Lower lobe of right lung (tissue), 2 donors: Measurements from ENCODE around the gene UNC80. TPM values are rescaled to one million over a fixed set of nuclear protein-coding genes. Genes with fewer than 3 reads are reported as not detected.

Experiments
- ATAC-seq, 2 donors: fragments of 200-7000 bp; cut with Tn5 transposase; one replicate each; pipeline ENCODE4 v1.9.1; 2020 to 2022; ENCODE audit warnings: mild to moderate bottlenecking in 2 of 2, moderate library complexity in 2 of 2
- DNase-seq: peaks from one replicate; pipeline ENCODE4 v3.0.0-alpha.2; 2020
- H3K27ac ChIP-seq: fragments of 200-600 bp; one replicate; pipeline ENCODE4 v1.8.0; 2022
- H3K27me3 ChIP-seq: fragments of 200-600 bp; one replicate; pipeline ENCODE4 v1.8.0; 2022; ENCODE audit warnings: low read depth
- H3K36me3 ChIP-seq: fragments of 200-600 bp; one replicate; pipeline ENCODE4 v1.8.0; 2022; ENCODE audit warnings: mild to moderate bottlenecking
- H3K4me1 ChIP-seq: fragments of 200-600 bp; one replicate; pipeline ENCODE4 v1.8.0; 2022
- H3K4me3 ChIP-seq: fragments of 200-600 bp; one replicate; pipeline ENCODE4 v1.8.0; 2022; ENCODE audit warnings: mild to moderate bottlenecking
- H3K9me3 ChIP-seq: fragments of 200-600 bp; one replicate; pipeline ENCODE4 v1.8.0; 2022
- intact Hi-C: fragments of 100-400 bp; cut with DNase I; formaldehyde crosslinking; loops from one replicate; pipeline ENCODE4 v1.11.0; 2022
- total RNA-seq: library from RNA; stranded (reverse); fragmentation: NEBNext Ultra II Directional; extraction: Animal tissue kit (Norgen Biotek cat#: 25700); gene quantifications from one replicate; pipeline ENCODE4 v1.2.1, GENCODE V29; 2021
- TF ChIP-seq, protein P1 (sequence below): fragments of 200-600 bp; IDR thresholded peaks from one replicate; pipeline ENCODE4 v1.8.0; 2022; ENCODE audit warnings: antibody characterized with exemption, mild to moderate bottlenecking
- donor health status: DM: no; HTN: yes; CAD: no; lungs with severe emphysema.

Gene UNC80
- total RNA-seq, 1 donor from 2014 or later: not detected

- H3K4me1 ChIP-seq: no peaks in the 10 kb centered on the region
- H3K36me3 ChIP-seq: no peaks in the 10 kb centered on the region
- no peak for ATAC-seq
- no peaks in the 10 kb centered on the region for H3K9me3 ChIP-seq
- no peak overlapping the region for H3K4me3 ChIP-seq
- intact Hi-C loops: no loop called here
- no peak overlapping the region for H3K27ac ChIP-seq
- DNase-seq: no peak
- no peaks in the 10 kb centered on the region for H3K27me3 ChIP-seq
- TF ChIP-seq, protein P1, sequence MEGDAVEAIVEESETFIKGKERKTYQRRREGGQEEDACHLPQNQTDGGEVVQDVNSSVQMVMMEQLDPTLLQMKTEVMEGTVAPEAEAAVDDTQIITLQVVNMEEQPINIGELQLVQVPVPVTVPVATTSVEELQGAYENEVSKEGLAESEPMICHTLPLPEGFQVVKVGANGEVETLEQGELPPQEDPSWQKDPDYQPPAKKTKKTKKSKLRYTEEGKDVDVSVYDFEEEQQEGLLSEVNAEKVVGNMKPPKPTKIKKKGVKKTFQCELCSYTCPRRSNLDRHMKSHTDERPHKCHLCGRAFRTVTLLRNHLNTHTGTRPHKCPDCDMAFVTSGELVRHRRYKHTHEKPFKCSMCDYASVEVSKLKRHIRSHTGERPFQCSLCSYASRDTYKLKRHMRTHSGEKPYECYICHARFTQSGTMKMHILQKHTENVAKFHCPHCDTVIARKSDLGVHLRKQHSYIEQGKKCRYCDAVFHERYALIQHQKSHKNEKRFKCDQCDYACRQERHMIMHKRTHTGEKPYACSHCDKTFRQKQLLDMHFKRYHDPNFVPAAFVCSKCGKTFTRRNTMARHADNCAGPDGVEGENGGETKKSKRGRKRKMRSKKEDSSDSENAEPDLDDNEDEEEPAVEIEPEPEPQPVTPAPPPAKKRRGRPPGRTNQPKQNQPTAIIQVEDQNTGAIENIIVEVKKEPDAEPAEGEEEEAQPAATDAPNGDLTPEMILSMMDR: no peak
These were observed 104.6 kb downstream of the UNC80 start for GRCh38 chr2:209876211-209876610.

DNA sequence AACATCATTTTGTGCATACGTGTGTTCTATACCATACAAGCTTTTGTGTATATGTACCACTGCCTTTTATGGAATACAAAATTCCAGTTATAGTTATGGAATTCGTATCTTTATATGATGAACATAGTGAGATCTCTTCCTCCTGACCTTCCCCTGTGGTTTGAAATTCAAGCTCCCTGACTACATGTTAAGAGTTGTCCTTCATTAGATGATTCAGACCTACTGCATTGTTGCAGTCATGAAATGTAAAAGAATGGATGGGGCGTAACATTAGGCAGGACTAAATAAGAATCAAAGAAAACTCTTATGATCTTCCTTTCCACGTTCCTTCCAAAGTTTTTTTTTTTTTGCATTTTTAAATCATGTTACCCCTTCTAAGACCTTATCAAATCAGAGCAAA is 107.1 kb downstream of the UNC80 start:
- no peak overlapping the region for H3K27ac ChIP-seq
- no peaks in the 10 kb centered on the region for H3K27me3 ChIP-seq
- no peaks in the 10 kb centered on the region for H3K9me3 ChIP-seq
- H3K36me3 ChIP-seq: no peaks in the 10 kb centered on the region
- intact Hi-C loops: no loop called here
- no peak overlapping the region for H3K4me3 ChIP-seq
- DNase-seq (no peak), ATAC-seq (no peak)
- TF ChIP-seq, protein P1: no peak
- H3K4me1 ChIP-seq: no peaks in the 10 kb centered on the region

GRCh38 chr2:209900638-209901037 is 129.0 kb downstream of the UNC80 start:
- intact Hi-C loops: no loop called here
- H3K27ac ChIP-seq: no peak overlapping the region
- TF ChIP-seq, protein P1: no peak
- no peaks in the 10 kb centered on the region for H3K4me1 ChIP-seq
- no peaks in the 10 kb centered on the region for H3K36me3 ChIP-seq
- DNase-seq (no peak), ATAC-seq (no peak)
- no peak overlapping the region for H3K4me3 ChIP-seq
- no peaks in the 10 kb centered on the region for H3K27me3 ChIP-seq
- H3K9me3 ChIP-seq: no peaks in the 10 kb centered on the region

DNA sequence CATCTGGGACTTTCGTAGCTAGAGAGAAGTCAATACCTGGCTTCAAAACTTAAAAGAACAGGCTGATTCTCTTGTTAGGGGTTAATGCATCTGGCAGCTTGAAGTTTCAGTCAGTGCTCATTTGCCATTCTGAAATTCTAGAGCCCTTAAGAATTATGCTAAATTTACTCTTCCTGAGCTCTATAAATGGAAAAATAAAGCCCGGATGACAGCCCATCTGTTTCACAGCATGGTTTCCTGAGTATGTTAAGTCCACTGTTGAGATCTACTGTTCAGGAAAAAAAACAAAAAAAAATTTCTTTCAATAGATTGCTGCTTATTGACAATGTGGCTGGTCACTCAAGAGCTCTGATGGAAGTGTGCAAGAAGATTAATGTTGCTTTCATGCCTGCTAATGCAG is 129.5 kb downstream of the UNC80 start:
- no peak for ATAC-seq

DNA sequence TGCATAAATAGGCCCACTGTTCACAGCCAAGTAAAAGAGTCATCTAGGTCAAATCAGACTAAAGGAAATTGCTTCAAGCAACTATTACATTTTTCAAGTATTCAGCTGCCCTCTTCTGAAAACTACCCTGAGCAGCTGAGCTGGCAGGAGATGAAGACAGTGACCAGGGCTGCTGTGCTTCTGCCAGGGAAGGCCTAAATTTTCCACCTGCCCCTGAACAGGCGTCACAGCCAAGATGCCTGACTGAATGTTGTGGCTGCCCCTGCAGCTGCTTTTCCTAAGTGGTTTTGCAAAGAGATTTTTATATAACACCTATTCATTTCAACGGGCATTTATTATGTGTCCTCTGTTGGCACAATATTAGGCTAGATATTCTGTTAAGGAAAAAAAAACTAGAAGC is 134.1 kb downstream of the UNC80 start:
- intact Hi-C loops: no loop called here
- H3K4me1 ChIP-seq: no peaks in the 10 kb centered on the region
- TF ChIP-seq, protein P1: no peak

More for the DNA sequence above, 129.5 kb downstream of the UNC80 start:
- H3K4me1 ChIP-seq: no peaks in the 10 kb centered on the region
- TF ChIP-seq, protein P1: no peak
- H3K36me3 ChIP-seq: no peaks in the 10 kb centered on the region
- H3K9me3 ChIP-seq: no peaks in the 10 kb centered on the region
- H3K4me3 ChIP-seq: no peak overlapping the region
- intact Hi-C loops: no loop called here
- no peak for DNase-seq
- H3K27me3 ChIP-seq: no peaks in the 10 kb centered on the region
- no peak overlapping the region for H3K27ac ChIP-seq

GRCh38 chr2:209907746-209908145 is 136.1 kb downstream of the UNC80 start:
- intact Hi-C loops: no loop called here
- no peak overlapping the region for H3K4me3 ChIP-seq
- no peaks in the 10 kb centered on the region for H3K9me3 ChIP-seq
- no peaks in the 10 kb centered on the region for H3K27me3 ChIP-seq
- H3K27ac ChIP-seq: no peak overlapping the region
- TF ChIP-seq, protein P1: no peak
- DNase-seq: no peak
- ATAC-seq: no peak
- H3K4me1 ChIP-seq: no peaks in the 10 kb centered on the region
- no peaks in the 10 kb centered on the region for H3K36me3 ChIP-seq

More for the DNA sequence above, 134.1 kb downstream of the UNC80 start:
- no peak overlapping the region for H3K4me3 ChIP-seq
- no peak for ATAC-seq
- no peaks in the 10 kb centered on the region for H3K9me3 ChIP-seq
- no peak overlapping the region for H3K27ac ChIP-seq
- H3K36me3 ChIP-seq: no peaks in the 10 kb centered on the region
- no peaks in the 10 kb centered on the region for H3K27me3 ChIP-seq
- DNase-seq: no peak
